Stimulated activated CD4-positive, alpha-beta T cell treated with anti-CD3 and anti-CD28 coated beads, Interleukin-12 subunit alpha, Interleukin-12 subunit beta, amount 100 ng/mL, for 4 hours (primary cell): Measurements from ENCODE around the gene ZP1.
"Not testable (repeated sequence)": the region's sequence is repeated elsewhere in the genome, so short reads cannot be mapped to it uniquely, and the experiment has no call there.

ENCODE experiments used
- DNase-seq: peaks from one replicate; pipeline ENCODE4 v3.0.0-alpha.2; 2020

The ZP1 gene

GRCh38 chr11:60866911-60867870 is at the start of gene ZP1:
ZP1 (plus strand) TSS chr11:60867542; CDS start chr11:60867562, 20 bp downstream.
- no peak for DNase-seq

- no peak for DNase-seq
These were observed 49.3 kb upstream of the ZP1 start for GRCh38 chr11:60818057-60818456.

DNA sequence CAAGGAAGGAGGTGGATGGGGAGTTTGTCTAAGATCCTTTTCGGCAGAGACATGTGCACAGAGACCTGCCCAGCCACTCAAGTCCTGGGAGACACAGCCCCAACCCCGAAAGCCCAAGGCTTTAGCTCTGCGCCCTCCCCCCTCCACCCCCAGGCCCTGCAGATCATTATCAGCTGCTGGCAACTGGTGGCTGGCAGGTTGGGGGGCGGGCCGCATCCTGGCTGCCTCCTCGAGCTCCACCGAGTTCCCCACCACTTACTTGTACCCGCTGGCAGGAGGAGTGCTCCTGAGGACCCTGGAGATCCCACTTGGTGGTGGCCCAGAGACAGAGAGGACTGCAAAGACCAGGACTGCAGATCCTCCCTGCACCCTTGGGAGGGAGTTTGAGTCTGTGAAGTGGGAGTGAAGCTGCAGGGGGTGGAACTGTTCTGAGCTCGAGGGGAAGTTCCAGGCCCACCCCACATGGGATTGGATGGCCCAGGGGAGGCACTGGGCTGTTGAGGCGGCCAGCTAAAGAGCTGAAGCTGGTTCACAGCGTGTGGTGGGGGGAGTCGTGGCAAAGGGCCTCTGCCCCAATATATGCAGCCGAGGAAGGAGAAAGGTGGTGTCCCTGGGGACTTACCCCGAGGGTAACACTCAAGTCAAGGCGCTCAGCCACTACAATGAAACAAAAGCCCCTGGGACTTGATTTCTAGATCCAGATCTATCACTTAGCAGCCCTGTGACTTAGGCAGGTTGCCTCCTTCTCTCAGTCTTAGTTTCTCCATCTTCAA is 45.3 kb upstream of the ZP1 start:
- DNase-seq = no peak

DNA sequence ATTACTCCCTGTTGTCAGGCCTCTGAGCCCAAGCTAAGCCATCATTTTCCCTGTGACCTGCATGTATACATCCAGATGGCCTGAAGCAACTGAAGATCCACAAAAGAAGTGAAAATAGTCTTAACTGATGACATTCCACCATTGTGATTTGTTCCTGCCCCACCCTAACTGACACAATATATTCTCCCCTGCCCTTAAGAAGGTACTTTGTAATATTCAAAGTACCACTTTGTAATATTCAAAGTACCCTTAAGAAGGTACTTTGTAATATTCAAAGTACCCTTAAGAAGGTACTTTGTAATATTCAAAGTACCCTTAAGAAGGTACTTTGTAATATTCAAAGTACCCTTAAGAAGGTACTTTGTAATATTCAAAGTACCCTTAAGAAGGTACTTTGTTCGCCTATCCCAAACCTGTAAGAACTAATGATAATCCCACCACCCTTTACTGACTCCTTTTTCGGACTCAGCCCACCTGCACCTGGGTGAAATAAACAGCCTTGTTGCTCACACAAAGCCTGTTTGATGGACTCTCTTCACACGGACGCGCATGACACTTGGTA is 43.5 kb upstream of the ZP1 start:
- DNase-seq = not testable (repeated sequence)

GRCh38 chr11:60825118-60825517 is 42.2 kb upstream of the ZP1 start:
- DNase-seq = no peak

DNA sequence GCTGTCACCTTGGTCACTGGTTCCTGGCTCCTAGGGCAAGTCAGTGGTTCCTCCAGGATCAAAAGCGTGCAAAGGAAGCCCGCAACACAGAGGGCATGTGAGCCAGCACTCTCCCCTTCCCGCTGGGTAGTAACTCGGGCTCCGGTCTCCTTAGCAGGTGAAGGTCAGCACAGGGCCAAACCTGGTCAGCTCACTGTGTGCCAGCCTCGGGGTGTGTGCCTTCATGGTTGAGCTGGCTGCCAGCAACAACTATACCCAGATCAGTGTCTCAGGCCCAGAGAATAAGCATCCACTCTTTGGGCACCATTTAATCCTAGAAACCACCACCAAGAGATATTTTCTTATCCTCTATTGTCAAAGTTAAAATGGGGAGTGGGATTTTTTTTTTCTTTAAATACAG is 41.6 kb upstream of the ZP1 start:
- DNase-seq = no peak

DNA sequence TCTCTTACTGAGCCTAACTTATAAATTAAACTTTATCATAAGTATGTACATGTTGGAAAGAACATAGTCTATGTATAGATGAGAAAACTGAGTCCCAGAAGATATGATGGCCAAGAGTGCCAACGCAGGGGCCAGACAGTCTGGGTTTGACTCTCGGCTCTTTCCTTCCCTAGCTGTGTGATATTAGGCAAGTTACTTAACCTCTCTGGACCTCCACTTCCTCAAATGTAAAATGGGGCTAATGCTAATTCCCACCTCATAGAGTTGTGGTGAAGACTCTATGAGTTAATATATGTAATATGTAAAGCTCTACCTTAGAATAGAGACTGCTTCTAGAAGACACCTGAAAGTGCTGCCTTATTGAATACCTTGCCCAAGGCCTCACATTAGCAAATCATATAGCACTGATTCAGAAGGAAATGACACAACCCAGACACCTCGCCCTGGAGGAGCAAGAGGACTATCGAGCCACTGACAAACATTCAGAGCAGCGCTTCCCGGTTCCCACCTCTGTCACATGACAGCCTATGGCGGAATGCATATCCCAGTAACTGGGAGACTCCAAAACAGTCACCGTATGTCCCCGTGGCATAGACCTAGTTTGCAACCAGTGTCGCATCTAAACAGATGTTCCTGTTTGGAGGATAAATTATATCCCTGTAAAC is 36.7 kb upstream of the ZP1 start:
- no peak for DNase-seq

DNA sequence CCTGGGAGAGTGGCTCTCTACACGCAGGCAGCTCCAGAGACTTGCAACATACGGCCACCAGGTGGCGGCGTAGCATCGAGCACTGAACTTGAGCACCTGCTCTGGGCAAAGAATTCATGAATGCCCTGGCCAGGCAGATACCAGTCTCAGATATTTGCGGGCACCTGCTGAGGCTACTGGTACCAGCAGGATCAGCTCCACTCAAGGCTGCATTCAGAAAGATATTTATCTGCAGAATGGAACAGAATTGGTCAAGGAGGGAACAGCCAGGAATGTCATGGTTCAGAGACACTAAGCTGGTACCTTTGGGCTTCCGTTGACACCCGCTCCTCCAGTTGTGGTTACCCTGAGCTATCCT is 36.2 kb upstream of the ZP1 start:
- DNase-seq = peak; percentile 79

DNA sequence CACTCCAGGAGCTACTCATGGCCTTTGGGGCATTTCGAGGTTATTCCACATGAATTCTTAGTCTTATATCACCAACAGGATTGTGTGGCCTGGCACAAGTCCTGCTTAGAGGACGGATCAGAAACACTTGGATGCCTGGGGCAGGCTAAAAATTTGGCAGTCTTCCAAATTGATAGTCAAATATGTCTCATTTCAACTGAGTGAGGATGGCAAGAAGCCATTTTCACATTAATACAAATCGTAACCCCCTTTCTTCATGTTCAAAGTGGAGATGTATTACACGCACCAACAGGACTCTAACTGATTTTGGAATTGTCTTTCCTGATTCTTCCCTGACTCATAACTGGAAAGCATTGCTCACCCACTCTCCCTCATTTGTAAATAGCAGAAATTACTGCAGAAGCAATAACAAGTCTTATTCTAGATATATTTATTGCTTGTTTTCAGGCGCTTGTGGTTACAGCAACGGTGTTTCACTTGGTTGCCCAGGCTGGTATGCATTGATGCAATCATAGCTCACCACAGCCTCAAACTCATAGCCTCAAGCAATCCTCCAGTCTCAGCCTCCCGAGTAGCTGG is 35.8 kb upstream of the ZP1 start:
- no peak for DNase-seq

GRCh38 chr11:60834742-60835533 is 32.4 kb upstream of the ZP1 start:
- no peak for DNase-seq

DNA sequence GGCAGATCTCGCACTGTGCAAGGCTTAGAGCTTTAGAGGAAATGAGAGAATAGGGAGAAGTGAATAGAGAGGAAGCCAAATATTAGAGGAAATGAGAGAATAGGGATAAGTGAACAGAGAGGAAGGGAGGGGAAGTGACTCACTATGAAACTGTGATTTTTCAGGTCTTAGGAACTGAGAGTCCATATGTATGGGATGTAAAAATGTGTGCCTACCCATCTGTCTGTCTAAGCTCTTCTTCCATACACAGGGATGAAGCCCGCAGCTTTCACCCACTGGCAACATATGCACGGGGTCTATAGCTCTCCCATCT is 31.9 kb upstream of the ZP1 start:
- DNase-seq = no peak

GRCh38 chr11:60836866-60837515 is 30.4 kb upstream of the ZP1 start:
- no peak for DNase-seq

DNA sequence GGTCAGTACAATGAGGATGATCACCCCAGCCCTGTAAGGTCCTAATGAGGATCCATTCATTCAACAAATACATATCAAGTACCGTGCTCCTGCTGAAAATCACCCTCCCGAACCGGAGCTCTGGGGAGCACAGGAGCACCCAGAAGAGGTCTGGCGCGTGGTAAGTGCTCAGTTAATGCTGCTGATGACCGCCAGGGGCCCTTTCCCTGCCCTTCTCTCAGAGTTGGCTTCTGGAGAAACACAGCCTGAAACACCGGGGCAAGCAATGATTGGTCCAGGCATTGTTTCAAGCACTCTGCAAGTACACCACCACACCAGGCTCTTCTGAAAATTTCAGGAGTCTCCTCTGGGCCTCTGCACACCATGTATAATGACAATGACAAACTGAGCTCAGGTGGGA is 29.2 kb upstream of the ZP1 start:
- no peak for DNase-seq

DNA sequence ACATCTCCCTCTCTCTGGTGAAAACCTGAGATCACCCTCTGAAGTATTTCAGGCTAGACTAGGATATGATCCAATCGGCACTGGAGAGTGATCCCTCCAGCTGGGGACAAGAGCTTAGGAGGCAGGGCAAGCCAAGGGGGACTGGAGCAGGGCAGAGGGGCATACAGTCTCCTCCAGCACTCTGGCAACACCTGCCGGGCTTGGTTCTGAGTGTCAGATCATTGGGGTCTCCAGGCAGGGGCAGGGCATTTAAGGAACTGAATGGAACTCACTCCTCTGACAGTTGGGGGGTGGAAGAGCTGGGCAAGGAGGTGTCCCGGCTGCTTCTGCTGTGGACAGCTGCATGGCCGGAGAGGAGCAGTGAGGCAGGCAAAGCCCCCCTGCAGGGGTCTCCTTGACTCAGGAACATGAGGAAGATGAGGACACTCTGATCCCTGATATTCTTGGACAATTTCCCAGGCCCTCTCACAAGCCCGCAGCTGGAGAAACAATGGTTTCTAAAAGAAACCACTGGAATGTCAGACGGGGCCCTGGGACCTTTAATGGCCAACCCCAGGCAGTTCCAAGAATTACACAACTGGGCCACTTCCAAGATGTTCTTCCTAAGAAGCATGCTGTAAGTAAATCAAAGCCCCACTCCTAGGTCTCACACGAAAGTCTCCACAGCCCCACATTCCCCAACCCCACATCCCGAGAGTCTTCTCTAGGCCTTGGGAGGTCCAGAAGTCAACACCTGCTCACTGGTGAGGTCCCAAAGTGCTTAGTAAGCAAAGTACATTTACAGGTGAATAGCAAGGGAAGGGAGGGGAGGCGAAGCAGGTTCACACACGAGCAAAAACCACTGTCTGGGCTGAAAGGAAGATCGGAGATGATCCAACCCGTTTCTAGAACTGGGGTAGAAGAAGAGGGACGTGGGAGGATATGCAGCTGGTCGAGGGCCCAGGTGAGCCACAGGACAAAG is 26.6 kb upstream of the ZP1 start:
- no peak for DNase-seq

GRCh38 chr11:60841797-60842667 is 25.3 kb upstream of the ZP1 start, which contains the start of gene CCDC86:
CCDC86 (plus strand) TSS chr11:60842113; CDS start chr11:60842125, 12 bp downstream.
- DNase-seq = peak; percentile 98

DNA sequence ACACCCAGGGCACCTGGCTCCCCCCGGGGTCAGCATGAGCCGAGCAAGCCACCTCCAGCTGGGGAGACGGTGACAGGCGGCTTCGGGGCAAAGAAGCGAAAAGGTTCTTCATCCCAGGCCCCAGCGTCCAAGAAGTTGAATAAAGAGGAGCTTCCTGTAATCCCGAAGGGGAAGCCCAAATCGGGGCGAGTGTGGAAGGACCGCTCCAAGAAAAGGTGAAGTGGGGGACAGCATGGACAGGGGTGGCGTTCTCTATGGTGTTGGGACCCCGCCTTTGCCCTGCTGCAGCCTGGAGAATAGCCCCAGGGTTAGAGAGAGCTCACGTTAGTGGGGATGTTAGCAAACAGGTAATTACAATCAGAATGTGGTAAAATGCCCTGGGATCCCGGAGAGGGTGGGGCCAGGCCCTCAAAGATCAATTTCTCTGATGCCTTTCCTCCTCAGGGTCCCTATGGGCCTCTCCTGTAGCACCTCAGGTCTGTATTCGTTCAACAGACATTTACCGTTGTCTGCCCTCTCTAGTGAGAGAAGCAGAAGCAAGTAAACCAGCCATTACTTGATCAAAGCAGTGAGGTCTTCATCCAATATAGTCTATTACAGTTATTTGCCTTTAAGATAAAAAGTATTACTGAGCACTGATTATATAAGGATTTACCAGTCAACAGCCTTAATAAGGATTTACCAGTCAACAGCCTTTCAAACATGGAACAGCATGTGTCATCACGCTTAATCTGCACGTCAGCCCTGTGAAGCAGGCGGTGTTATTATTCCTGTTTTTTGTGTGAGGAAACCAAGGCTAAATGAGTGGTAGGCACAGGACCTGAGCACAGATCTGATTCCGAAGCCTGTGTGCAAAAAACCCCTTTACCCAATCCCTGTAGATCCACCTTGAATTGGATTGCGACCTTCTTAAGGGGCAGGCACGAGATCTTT is 24.4 kb upstream of the ZP1 start:
- DNase-seq = no peak

- DNase-seq = no peak
These were observed 23.1 kb upstream of the ZP1 start for GRCh38 chr11:60844045-60844869.
